ENCODE results near the gene PSMA3.

DNA sequence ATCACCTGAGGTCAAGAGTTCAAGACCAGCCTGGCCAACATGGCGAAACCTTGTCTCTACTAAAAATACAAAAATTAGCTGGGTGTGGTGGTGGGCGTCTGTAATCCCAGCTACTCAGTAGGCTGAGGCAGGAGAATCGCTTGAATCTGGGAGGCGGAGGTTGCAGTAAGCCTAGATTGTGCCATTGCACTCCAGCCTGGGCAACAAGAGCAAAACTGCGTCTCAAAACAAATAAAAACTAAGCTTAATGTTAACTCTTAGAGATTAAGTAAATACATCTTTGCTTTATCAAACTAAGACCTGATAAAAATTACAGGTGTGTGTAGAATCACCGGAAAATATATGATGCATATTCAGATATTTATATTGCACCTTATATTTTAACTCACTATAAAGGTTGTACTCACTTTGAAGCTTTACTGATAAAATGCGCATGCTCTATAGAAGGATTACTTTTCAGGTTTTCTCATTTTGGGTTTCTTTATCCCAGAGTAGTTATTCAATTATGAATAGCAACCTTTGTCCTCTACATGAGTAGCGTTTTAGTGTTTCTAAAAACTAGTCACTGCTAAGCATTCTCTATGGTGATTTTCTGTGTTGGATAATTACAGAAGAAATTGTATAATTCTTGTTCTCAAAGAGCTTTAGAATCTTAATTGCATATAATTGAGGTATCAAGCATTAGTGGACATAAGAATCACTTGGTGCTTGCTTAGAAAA, 63.1 kb downstream of the PSMA3 start:
- TF ChIP-seq, protein P1, sequence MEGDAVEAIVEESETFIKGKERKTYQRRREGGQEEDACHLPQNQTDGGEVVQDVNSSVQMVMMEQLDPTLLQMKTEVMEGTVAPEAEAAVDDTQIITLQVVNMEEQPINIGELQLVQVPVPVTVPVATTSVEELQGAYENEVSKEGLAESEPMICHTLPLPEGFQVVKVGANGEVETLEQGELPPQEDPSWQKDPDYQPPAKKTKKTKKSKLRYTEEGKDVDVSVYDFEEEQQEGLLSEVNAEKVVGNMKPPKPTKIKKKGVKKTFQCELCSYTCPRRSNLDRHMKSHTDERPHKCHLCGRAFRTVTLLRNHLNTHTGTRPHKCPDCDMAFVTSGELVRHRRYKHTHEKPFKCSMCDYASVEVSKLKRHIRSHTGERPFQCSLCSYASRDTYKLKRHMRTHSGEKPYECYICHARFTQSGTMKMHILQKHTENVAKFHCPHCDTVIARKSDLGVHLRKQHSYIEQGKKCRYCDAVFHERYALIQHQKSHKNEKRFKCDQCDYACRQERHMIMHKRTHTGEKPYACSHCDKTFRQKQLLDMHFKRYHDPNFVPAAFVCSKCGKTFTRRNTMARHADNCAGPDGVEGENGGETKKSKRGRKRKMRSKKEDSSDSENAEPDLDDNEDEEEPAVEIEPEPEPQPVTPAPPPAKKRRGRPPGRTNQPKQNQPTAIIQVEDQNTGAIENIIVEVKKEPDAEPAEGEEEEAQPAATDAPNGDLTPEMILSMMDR (IDR thresholded peaks at IDR 0.05; ENCODE audit: low read depth, low read length), result no peak
- TF ChIP-seq POLR2A (IDR thresholded peaks at IDR 0.05; ENCODE audit: extremely low read depth, insufficient read length), result no peak
- no peak for TF ChIP-seq MAX (IDR thresholded peaks at IDR 0.05; ENCODE audit: low read depth, low read length)
